ENCODE data around the gene LRRC10B. TPM values are rescaled to one million over a fixed set of nuclear protein-coding genes. Genes with fewer than 3 reads are reported as not detected.

The LRRC10B gene
- total RNA-seq, 2 experiments from 2014 or later = not detected

GRCh38 chr11:61531044-61531443, 22.5 kb downstream of the LRRC10B start:
- DNase-seq (no peak), ATAC-seq (ENCODE audit: poor library complexity) (no peak)
- Histone ChIP-seq H3K27me3 (ENCODE audit: control insufficient read depth in 1 of 2, insufficient read depth in 2 of 2, low read length in 2 of 2) (peaks cover 0 to 4% of the 10 kb centered on the region in 2 experiments), H3K36me3 (ENCODE audit: insufficient read depth, low read length) (no peaks in the 10 kb centered on the region), H3K4me1 (ENCODE audit: insufficient read depth, low read length) (no peaks in the 10 kb centered on the region), H3K9me3 (ENCODE audit: control insufficient read depth in 1 of 2, insufficient read depth in 1 of 2, low read length in 2 of 2) (no peaks in the 10 kb centered on the region), H3K27ac (ENCODE audit: low read depth in 1 of 2, low read length in 2 of 2) (no peak overlapping the region), H3K4me3 (ENCODE audit: low read length) (no peak overlapping the region)
- ChIA-PET POLR2A (no interaction called here), CTCF (interaction anchor here (1.1 to 1.5 kb wide), 3 partner anchors 14 to 107 kb away, joined by 3 to 4 read pairs (median 3); no protein-coding TSS in a partner anchor)
- H3K27ac Mint-ChIP-seq = no peak overlapping the region
- H3K36me3 Mint-ChIP-seq (ENCODE audit: low read depth) = no peaks in the 10 kb centered on the region
- no peak overlapping the region for H3K4me3 Mint-ChIP-seq
- intact Hi-C loops (cut with DNase I, micrococcal nuclease) = loop anchor here in 1 of 2 experiments (5.0 kb wide), 1 partner anchor 106 kb away; no protein-coding TSS in a partner anchor
- TF ChIP-seq CTCF (IDR thresholded peaks at IDR 0.05) = no peak
- H3K27me3 Mint-ChIP-seq = peaks cover 35% of the 10 kb centered on the region
- no peaks in the 10 kb centered on the region for H3K4me1 Mint-ChIP-seq (ENCODE audit: low read depth)
- no peaks in the 10 kb centered on the region for H3K9me3 Mint-ChIP-seq

GRCh38 chr11:61532134-61533038, 23.8 kb downstream of the LRRC10B start:
- intact Hi-C loops (cut with DNase I, micrococcal nuclease) = loop anchor here in 1 of 2 experiments (5.0 kb wide), 1 partner anchor 105 kb away; no protein-coding TSS in a partner anchor
- no peak overlapping the region for H3K4me3 ChIP-seq (ENCODE audit: low read length)
- peak; percentile 80 for TF ChIP-seq CTCF (IDR thresholded peaks at IDR 0.05)
- ChIA-PET CTCF (interaction anchor here (1.1 to 1.5 kb wide), 3 partner anchors 15 to 106 kb away, joined by 3 to 4 read pairs (median 3); no protein-coding TSS in a partner anchor), POLR2A (no interaction called here)
- H3K4me1 ChIP-seq (ENCODE audit: insufficient read depth, low read length) = no peaks in the 10 kb centered on the region
- Mint-ChIP-seq H3K4me3 (no peak overlapping the region), H3K4me1 (ENCODE audit: low read depth) (no peaks in the 10 kb centered on the region), H3K9me3 (no peaks in the 10 kb centered on the region), H3K27me3 (peaks cover 30% of the 10 kb centered on the region), H3K27ac (no peak overlapping the region), H3K36me3 (ENCODE audit: low read depth) (no peaks in the 10 kb centered on the region)
- DNase-seq (peak in 13 of 14 experiments; percentile 10 to 66 (median 28)), ATAC-seq (ENCODE audit: poor library complexity) (peak; percentile 67)
- H3K27ac ChIP-seq (ENCODE audit: low read depth in 1 of 2, low read length in 2 of 2) = no peak overlapping the region
- no peaks in the 10 kb centered on the region for H3K9me3 ChIP-seq (ENCODE audit: control insufficient read depth in 1 of 2, insufficient read depth in 1 of 2, low read length in 2 of 2)
- H3K27me3 ChIP-seq (ENCODE audit: control insufficient read depth in 1 of 2, insufficient read depth in 2 of 2, low read length in 2 of 2) = peaks cover 0 to 4% of the 10 kb centered on the region in 2 experiments
- H3K36me3 ChIP-seq (ENCODE audit: insufficient read depth, low read length) = no peaks in the 10 kb centered on the region

- no peaks in the 10 kb centered on the region for H3K4me1 ChIP-seq (ENCODE audit: insufficient read depth, low read length)
- TF ChIP-seq CTCF (IDR thresholded peaks at IDR 0.05) = no peak
- intact Hi-C loops (cut with DNase I, micrococcal nuclease) = loop anchor here in 1 of 2 experiments (5.0 kb wide), 1 partner anchor 104 kb away; no protein-coding TSS in a partner anchor
- ATAC-seq (ENCODE audit: poor library complexity) (no peak), DNase-seq (no peak)
- Mint-ChIP-seq H3K4me3 (no peak overlapping the region), H3K4me1 (ENCODE audit: low read depth) (no peaks in the 10 kb centered on the region), H3K9me3 (no peaks in the 10 kb centered on the region), H3K27me3 (peaks cover 25% of the 10 kb centered on the region), H3K27ac (no peak overlapping the region), H3K36me3 (ENCODE audit: low read depth) (no peaks in the 10 kb centered on the region)
- CTCF ChIA-PET = no interaction called here
- no peak overlapping the region for H3K4me3 ChIP-seq (ENCODE audit: low read length)
- peaks cover 0 to 4% of the 10 kb centered on the region in 2 experiments for H3K27me3 ChIP-seq (ENCODE audit: control insufficient read depth in 1 of 2, insufficient read depth in 2 of 2, low read length in 2 of 2)
- POLR2A ChIA-PET = no interaction called here
- H3K27ac ChIP-seq (ENCODE audit: low read depth in 1 of 2, low read length in 2 of 2) = no peak overlapping the region
- H3K36me3 ChIP-seq (ENCODE audit: insufficient read depth, low read length) = no peaks in the 10 kb centered on the region
- no peaks in the 10 kb centered on the region for H3K9me3 ChIP-seq (ENCODE audit: control insufficient read depth in 1 of 2, insufficient read depth in 1 of 2, low read length in 2 of 2)
Observed at GRCh38 chr11:61533039-61533375, 24.5 kb downstream of the LRRC10B start.

Data from CD4-positive, alpha-beta T cell (primary cell).